Measurements from ENCODE around the gene PPP1R8. TPM values are rescaled to one million over a fixed set of nuclear protein-coding genes. Genes with fewer than 3 reads are reported as not detected.

PPP1R8 gene
- total RNA-seq, 1 experiment from 2014 or later = 29.6 TPM

DNA sequence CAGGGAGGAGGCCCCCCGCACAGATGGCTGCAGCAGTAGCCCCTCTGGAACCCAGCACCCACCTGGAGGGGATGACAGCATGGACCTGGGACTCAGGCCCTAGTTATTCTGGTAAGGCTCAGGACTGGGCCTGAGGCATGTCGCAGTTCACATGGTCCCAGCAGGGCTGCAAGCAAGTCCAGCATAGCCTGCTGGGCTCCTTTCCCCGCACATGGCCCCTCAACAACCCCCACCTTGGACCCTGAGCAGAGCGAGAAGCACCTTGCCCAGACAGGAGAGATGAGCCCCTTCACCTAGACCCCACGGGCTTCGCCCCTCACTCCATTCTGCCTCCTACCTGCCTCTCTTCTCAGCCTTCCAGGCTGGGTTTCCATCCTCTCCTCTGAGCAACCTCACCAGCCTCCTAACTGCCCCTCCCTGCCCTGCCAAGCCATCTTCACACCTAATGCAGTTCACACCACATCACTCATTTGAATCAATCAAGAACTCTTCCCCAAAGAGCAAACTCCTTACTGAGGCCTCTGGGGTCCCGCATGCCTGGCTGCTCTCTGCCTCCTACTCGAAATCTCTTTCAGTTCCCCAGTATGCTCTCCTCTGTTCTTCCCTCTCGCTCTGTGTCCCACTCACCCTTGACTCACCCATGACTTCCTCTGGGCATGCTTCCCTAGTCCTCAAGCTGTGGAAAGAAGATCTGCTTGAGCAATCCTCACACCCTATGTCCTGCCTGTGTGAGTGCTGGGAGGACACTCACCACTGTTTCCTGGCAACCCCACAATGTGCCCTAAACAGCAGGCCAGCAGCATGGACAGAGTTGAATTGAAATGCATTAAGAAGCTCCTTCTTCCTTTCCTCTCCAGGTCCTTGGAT lies 32.3 kb downstream of the PPP1R8 start:
- Mint-ChIP-seq H3K36me3 (ENCODE audit: insufficient read depth, unreplicated experiment) (no peaks in the 10 kb centered on the region), H3K9me3 (ENCODE audit: low read depth, unreplicated experiment) (no peaks in the 10 kb centered on the region), H3K27ac (ENCODE audit: unreplicated experiment) (no peak overlapping the region), H3K27me3 (ENCODE audit: unreplicated experiment) (peaks cover 13% of the 10 kb centered on the region), H3K4me1 (ENCODE audit: low read depth, unreplicated experiment) (no peaks in the 10 kb centered on the region), H3K4me3 (ENCODE audit: low read depth, unreplicated experiment) (no peak overlapping the region)
- no TSS peak for BruUV-seq (replicated peaks)
- TF ChIP-seq, protein P1, sequence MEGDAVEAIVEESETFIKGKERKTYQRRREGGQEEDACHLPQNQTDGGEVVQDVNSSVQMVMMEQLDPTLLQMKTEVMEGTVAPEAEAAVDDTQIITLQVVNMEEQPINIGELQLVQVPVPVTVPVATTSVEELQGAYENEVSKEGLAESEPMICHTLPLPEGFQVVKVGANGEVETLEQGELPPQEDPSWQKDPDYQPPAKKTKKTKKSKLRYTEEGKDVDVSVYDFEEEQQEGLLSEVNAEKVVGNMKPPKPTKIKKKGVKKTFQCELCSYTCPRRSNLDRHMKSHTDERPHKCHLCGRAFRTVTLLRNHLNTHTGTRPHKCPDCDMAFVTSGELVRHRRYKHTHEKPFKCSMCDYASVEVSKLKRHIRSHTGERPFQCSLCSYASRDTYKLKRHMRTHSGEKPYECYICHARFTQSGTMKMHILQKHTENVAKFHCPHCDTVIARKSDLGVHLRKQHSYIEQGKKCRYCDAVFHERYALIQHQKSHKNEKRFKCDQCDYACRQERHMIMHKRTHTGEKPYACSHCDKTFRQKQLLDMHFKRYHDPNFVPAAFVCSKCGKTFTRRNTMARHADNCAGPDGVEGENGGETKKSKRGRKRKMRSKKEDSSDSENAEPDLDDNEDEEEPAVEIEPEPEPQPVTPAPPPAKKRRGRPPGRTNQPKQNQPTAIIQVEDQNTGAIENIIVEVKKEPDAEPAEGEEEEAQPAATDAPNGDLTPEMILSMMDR (IDR thresholded peaks at IDR 0.05; ENCODE audit: unreplicated experiment) = no peak
- CTCF ChIA-PET = no interaction called here
- DNase-seq = no peak
- intact Hi-C loops (cut with micrococcal nuclease; ENCODE audit: unreplicated experiment) = no loop called here

DNA sequence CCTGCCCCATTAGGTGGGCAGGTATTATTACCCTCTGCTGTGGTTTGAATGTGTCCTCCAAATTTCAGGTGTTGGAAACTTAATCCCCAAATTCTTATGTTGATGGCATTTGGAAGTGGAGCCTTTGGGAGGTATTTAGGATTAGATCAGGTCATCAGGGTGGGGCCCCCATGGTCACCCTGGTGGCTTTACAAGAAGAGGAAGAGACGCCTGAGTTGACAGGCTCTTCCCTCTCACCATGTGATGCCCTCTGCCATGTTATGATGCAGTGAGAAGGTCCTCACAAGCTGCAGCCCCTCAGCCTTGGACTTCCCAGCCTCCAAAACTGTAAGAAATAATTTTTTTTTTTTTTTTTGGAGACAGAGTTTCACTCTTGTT lies 32.9 kb downstream of the PPP1R8 start:
- H3K27me3 Mint-ChIP-seq (ENCODE audit: unreplicated experiment) = peaks cover 11% of the 10 kb centered on the region
- no TSS peak for BruUV-seq (replicated peaks)
- no peaks in the 10 kb centered on the region for H3K36me3 Mint-ChIP-seq (ENCODE audit: insufficient read depth, unreplicated experiment)
- CTCF ChIA-PET = interaction anchor here (1.0 kb wide), 1 partner anchor 32 kb away, joined by 5 read pairs; no protein-coding TSS in a partner anchor
- no peaks in the 10 kb centered on the region for H3K9me3 Mint-ChIP-seq (ENCODE audit: low read depth, unreplicated experiment)
- no peak for DNase-seq
- H3K27ac Mint-ChIP-seq (ENCODE audit: unreplicated experiment) = no peak overlapping the region
- H3K4me1 Mint-ChIP-seq (ENCODE audit: low read depth, unreplicated experiment) = no peaks in the 10 kb centered on the region
- TF ChIP-seq, protein P1 (IDR thresholded peaks at IDR 0.05; ENCODE audit: unreplicated experiment) = no peak
- intact Hi-C loops (cut with micrococcal nuclease; ENCODE audit: unreplicated experiment) = no loop called here
- H3K4me3 Mint-ChIP-seq (ENCODE audit: low read depth, unreplicated experiment) = no peak overlapping the region

DNA sequence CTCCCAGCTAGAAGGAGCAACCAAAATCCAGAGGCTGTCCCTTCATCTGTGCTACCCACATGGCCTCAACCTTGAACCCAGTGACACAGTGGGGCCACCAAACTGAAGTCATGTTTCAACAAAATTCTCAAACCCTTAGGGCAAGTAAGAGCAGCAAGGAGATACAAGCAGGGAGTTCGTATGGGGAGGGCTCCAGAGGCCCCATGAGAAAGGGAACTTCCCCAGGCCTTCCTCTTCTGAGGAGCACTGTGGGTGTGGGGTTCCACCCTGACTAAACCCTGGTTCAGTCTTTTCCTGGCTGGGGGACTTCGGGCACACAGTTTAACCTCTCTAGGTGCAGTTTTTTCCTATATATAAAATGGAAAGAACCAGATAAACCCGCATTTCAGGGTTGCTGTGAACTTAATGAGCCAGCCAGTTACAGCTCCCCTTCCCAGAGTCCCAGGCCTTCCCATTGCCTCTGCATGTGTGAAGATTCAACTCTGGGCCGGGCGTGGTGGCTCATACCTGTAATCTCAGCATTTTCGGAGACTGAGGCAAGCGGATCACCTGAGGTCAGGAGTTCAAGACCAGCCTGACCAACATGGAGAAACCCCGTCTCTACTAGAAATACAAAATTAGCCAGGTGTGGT lies 33.8 kb downstream of the PPP1R8 start:
- Mint-ChIP-seq H3K9me3 (ENCODE audit: low read depth, unreplicated experiment) (no peaks in the 10 kb centered on the region), H3K4me3 (ENCODE audit: low read depth, unreplicated experiment) (no peak overlapping the region), H3K27me3 (ENCODE audit: unreplicated experiment) (peaks cover 3% of the 10 kb centered on the region), H3K27ac (ENCODE audit: unreplicated experiment) (no peak overlapping the region), H3K36me3 (ENCODE audit: insufficient read depth, unreplicated experiment) (no peaks in the 10 kb centered on the region), H3K4me1 (ENCODE audit: low read depth, unreplicated experiment) (no peaks in the 10 kb centered on the region)
- TF ChIP-seq, protein P1 (IDR thresholded peaks at IDR 0.05; ENCODE audit: unreplicated experiment) = no peak
- no TSS peak for BruUV-seq (replicated peaks)
- intact Hi-C loops (cut with micrococcal nuclease; ENCODE audit: unreplicated experiment) = no loop called here
- CTCF ChIA-PET = interaction anchor here (1.0 kb wide), 1 partner anchor 33 kb away, joined by 5 read pairs; no protein-coding TSS in a partner anchor
- no peak for DNase-seq

DNA sequence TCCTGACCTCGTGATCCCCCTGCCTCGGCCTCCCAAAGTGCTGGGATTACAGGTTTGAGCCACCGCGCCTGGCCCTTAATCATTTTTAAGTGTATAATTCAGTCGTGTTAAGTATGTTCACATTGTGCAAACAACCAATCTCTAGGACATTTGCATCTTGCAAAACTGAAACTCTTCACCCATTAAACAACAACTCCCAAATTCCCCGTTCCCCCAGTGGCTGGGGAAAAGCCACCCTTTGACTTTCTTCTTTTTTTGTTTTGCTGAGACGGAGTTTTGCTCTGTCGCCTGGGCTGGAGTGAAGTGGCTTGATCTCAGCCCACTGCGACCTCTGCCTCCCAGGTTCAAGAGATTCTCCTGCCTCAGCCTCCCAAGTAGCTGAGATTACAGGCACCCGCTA lies 35.2 kb downstream of the PPP1R8 start:
- no TSS peak for BruUV-seq (replicated peaks)
- TF ChIP-seq, protein P1 (IDR thresholded peaks at IDR 0.05; ENCODE audit: unreplicated experiment) = no peak
- Mint-ChIP-seq H3K36me3 (ENCODE audit: insufficient read depth, unreplicated experiment) (no peaks in the 10 kb centered on the region), H3K27ac (ENCODE audit: unreplicated experiment) (no peak overlapping the region), H3K4me1 (ENCODE audit: low read depth, unreplicated experiment) (no peaks in the 10 kb centered on the region), H3K27me3 (ENCODE audit: unreplicated experiment) (no peaks in the 10 kb centered on the region), H3K4me3 (ENCODE audit: low read depth, unreplicated experiment) (no peak overlapping the region), H3K9me3 (ENCODE audit: low read depth, unreplicated experiment) (no peaks in the 10 kb centered on the region)
- intact Hi-C loops (cut with micrococcal nuclease; ENCODE audit: unreplicated experiment) = no loop called here
- DNase-seq = no peak
- CTCF ChIA-PET = no interaction called here

Measured in Calu3 (cell line).